NB4 (cell line): Measurements from ENCODE around the gene ACTMAP.

Experiments used
- CTCF ChIP-seq: IDR thresholded peaks from one replicate; pipeline ENCODE4 v1.5.1; 2012; ENCODE audit warnings: low read depth, low read length
- POLR2A ChIP-seq: IDR thresholded peaks from 2 replicates; pipeline ENCODE4 v1.6.1; 2011; ENCODE audit warnings: mild to moderate bottlenecking; ENCODE audit not compliant: insufficient read length; ENCODE audit errors: extremely low read depth

- no peak for TF ChIP-seq CTCF
- TF ChIP-seq POLR2A, result no peak
Observed at GRCh38 chr19:40777645-40777936, 27.3 kb upstream of the ACTMAP start.
